Right cardiac atrium (tissue), 5 donors: Measurements from ENCODE around the gene DEDD2. TPM values are rescaled to one million over a fixed set of nuclear protein-coding genes. Genes with fewer than 3 reads are reported as not detected.
A peak's percentile ranks its signal among the peaks of the same experiment; 100 is the strongest.

Experiments used
- ATAC-seq, 2 donors: fragments of 200-7000 bp; cut with Tn5 transposase; one replicate each; pipeline versions ENCODE4 v1.8.0 to v1.9.1; 2020; ENCODE audit warnings: moderate library complexity in 2 of 2, mild to moderate bottlenecking in 1 of 2
- DNase-seq, 3 donors: peaks; one replicate each; pipeline ENCODE4 v3.0.0-alpha.2; 2020
- H3K27ac ChIP-seq: one replicate; pipeline ENCODE4 v1.5.1; 2013; ENCODE audit warnings: mild to moderate bottlenecking, low read length, control low read depth, moderate library complexity
- H3K27me3 ChIP-seq: one replicate; pipeline ENCODE4 v1.6.1; 2013; ENCODE audit not compliant: control insufficient read depth, insufficient read depth
- H3K4me1 ChIP-seq: one replicate; pipeline ENCODE4 v1.6.1; 2013; ENCODE audit warnings: low read length; ENCODE audit not compliant: control insufficient read depth, insufficient read depth
- H3K4me3 ChIP-seq: one replicate; pipeline ENCODE4 v1.5.1; 2013; ENCODE audit warnings: low read length, control low read depth
- H3K9me3 ChIP-seq: one replicate; pipeline ENCODE4 v1.6.1; 2013; ENCODE audit warnings: low read length; ENCODE audit not compliant: control insufficient read depth
- WGBS: extraction: QIAGEN DNeasy Blood & Tissue Kit; methylation state at CpG from one replicate; pipeline ENCODE4 v1.1.7; 2013; 5-methylcytosine and 5-hydroxymethylcytosine counted together
- intact Hi-C, 4 donors: fragments of 100-400 bp; cut with DNase I; formaldehyde crosslinking; loops; one replicate each; pipeline versions ENCODE4 v1.11.0 to v1.14.0; 2022 to 2023
- polyA plus RNA-seq: library from polyadenylated mRNA; stranded (reverse); fragments of 200-250 nt; gene quantifications from one replicate; pipeline ENCODE4 v1.2.3, GENCODE V29; 2013
- total RNA-seq, 4 donors: library from RNA; stranded (reverse); fragmentation: NEBNext Ultra II Directional; extraction: Animal tissue kit (Norgen Biotek cat#: 25700); gene quantifications; one replicate each; pipeline ENCODE4 v1.2.1, GENCODE V29; 2021
- donor health status: healthy with polysubstance abuse.
- donor health status: DM: no; HTN: yes; CAD: no.
- donor health status: DM: no; HTN: no; CAD: no.
- donor health status: DM: no; HTN: yes; CAD: no; lungs with severe emphysema.
- donor health status: DM: yes; HTN: yes; CAD: no.

The DEDD2 gene
- total and polyA plus RNA-seq, 5 donors, result 14.6 to 21.6 (median 17.9) TPM

DNA sequence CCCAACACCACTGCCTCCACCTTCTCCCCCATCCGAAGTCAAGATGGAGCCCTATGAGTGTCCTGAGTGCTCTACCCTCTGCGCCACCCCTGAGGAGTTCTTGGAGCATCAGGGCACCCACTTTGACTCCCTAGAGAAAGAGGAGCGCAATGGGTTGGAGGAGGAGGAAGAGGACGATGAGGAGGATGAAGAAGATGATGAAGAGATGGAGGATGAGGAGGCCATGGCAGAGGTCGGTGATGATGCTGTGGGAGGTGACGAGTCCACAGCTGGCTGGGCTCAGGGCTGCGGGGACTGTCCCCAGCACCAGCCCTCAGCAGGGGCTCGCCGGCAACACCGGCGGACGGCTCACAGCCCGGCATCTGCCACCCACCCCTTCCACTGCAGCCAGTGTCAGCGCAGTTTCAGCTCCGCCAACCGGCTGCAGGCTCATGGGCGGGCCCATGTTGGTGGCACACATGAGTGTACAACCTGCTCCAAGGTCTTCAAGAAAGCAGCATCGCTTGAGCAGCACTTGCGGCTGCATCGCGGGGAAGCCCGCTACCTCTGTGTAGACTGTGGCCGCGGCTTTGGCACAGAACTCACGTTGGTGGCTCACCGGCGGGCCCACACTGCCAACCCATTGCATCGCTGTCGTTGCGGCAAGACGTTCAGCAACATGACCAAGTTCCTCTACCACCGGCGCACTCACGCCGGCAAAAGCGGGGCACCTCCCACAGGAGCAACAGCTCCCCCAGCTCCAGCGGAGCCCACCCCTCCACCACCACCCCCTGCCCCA lies 7.7 kb upstream of the DEDD2 start:
- Histone ChIP-seq H3K27me3 (no peaks in the 10 kb centered on the region), H3K4me1 (peaks cover 2% of the 10 kb centered on the region), H3K27ac (no peak overlapping the region), H3K9me3 (no peaks in the 10 kb centered on the region), H3K4me3 (no peak overlapping the region)
- no peak for ATAC-seq
- intact Hi-C loops, result no loop called here
- no peak for DNase-seq
- whole genome bisulfite sequencing, result 95% methylated on average over 37 of the region's 37 CpGs

DNA sequence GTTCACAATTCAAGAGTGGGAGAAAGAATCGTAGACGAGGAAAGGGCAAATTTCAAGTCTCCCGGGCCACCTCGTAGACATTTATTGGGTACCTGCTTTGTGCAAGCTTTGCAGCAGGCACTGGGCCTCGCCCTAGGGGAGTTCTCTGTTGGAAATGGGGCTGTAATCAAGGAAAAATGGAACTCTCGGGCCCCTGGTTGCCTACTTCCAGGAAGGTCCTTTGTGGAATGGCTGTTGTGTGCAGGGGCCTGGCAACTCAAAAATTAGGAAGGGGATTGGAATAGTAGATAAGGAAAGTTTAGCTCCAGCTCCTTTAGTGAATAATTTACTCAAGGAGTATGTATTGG lies 3.2 kb upstream of the DEDD2 start:
- intact Hi-C loops, result no loop called here
- no peak for ATAC-seq
- Histone ChIP-seq H3K4me3 (peak overlapping the region; percentile 48), H3K9me3 (no peaks in the 10 kb centered on the region), H3K27me3 (no peaks in the 10 kb centered on the region), H3K27ac (no peak overlapping the region), H3K4me1 (peaks cover 10% of the 10 kb centered on the region)
- no peak for DNase-seq
- WGBS, result 1% methylated on average over 6 of the region's 6 CpGs

DNA sequence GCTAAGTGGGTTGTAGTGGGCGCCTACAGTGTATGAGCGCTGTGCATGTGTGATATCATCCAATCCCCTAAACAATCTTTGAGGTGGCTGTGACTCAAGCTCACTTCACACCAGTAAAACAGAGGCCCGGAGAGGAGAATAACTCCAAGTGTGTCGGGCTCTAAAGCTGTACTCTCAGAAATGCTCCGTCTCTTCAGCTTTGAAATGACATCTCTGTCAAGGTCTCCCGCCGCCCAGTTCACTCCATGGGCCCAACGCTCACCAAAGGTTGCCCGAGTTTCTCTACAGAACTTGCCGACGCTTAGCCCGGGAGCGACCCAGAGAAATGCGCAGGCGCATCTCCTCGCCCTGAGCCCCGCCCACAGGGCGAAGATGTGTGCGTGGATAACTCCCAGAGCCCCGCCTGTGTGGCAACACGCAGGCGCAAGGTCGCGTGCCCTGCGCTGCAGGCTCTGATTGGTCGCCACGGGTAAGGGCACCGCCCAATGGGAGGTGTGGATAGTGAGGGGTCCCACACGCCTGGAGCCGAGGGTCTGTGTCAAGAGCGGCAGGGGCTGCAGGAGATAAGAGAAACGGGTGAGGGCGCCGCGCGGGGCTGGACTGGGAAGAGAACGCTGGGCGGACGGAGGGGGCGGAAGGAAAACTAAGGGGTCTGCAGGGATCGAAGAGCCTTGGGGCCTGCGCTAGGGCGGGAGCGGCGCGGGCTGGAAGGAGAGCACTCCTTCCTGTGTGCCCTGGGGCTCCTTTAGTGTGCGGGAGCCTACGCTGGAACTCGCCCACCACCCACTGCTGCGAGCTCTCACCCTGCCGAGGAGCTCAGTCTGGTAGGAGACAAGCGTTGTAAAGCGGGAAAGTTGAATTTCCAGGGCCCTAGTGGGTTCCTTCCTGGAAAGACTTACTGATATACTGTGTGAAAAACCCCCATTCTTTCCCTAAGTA lies 2.6 kb upstream of the DEDD2 start, which contains the start of gene ZNF526:
Gene ZNF526 (plus strand): TSS at position 501 of the 939 bp plus-strand sequence. CDS start 4,092 bp downstream, outside the sequence.
- DNase-seq (peak; percentile 98 to 99 (median 99)), ATAC-seq (peak; percentile 94 to 95)
- Histone ChIP-seq H3K4me3 (peak within 1 kb of the TSS; percentile 48), H3K9me3 (no peaks in the 10 kb centered on the region), H3K27me3 (no peaks in the 10 kb centered on the region), H3K27ac (peak within 1 kb of the TSS; percentile 70), H3K4me1 (peaks cover 11% of the 10 kb centered on the region)
- under 1% methylated on average over 53 of the region's 53 CpGs for WGBS
- intact Hi-C loops, result no loop called here

- DNase-seq, result peak; percentile 46 to 82 (median 75)
- Histone ChIP-seq H3K4me1 (peaks cover 11% of the 10 kb centered on the region), H3K9me3 (no peaks in the 10 kb centered on the region), H3K4me3 (peak overlapping the region; percentile 80), H3K27me3 (no peaks in the 10 kb centered on the region), H3K27ac (peak overlapping the region; percentile 65)
- WGBS, result 2% methylated on average over 79 of the region's 79 CpGs
- peak; percentile 24 to 36 for ATAC-seq
- intact Hi-C loops, result no loop called here
These were observed 591 bp downstream of the DEDD2 start for GRCh38 chr19:42216653-42217519.

DNA sequence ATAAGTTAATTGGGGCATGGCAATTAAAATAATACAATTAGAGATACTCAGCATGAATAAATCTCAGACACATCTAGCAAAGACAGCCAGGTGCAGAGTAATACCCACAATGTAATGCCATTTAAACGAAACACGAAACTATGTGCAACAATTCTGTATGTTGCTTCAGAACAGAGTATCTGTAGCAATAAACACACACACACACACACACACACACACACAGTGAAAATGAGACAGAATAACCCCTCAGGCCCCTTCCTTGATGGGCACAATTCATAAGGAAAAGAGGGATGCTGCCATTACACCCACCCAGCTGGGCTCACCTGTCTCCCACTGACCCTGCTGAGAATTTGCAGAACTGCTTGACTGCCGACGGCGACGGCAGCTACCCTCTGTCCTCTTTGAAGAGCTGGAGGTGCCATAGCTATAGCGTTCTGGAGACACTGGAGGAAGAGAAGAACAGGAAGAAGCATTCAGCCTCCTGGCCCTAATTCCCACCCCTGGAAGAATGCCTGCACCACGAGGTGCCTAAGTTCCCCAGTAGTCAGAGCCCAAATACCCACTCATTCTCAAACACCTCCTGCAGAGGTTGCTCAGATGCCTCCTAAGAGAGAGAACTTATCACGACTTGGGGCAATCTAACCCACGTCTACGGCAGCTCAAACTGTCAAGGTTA lies 2.5 kb downstream of the DEDD2 start:
- intact Hi-C loops, result no loop called here
- Histone ChIP-seq H3K4me1 (peaks cover 9% of the 10 kb centered on the region), H3K27me3 (no peaks in the 10 kb centered on the region), H3K27ac (no peak overlapping the region), H3K4me3 (no peak overlapping the region), H3K9me3 (no peaks in the 10 kb centered on the region)
- WGBS, result 81% methylated on average over 11 of the region's 11 CpGs
- DNase-seq (peak in 1 of 3 donors; percentile 13), ATAC-seq (no peak)

DNA sequence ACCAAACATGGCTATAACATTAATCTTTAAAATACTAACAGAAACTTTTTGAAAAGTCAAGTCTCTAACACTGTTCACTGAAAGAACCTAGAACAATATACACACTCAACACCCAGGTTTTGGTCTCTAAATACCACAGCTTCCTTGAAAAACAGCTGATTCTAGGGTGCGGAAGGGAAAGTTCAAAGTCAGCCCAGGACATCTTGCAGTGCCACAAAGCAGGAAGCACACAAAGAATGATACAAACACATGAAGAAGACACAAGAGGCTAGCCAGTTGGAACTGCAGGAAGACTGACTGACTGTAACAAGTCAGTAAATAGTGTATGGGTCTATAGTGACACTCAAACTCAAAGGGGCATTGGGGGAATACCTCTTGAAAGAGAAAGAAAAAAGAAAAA lies 4.6 kb downstream of the DEDD2 start:
- H3K27me3 ChIP-seq, result no peaks in the 10 kb centered on the region
- H3K4me1 ChIP-seq, result peaks cover 7% of the 10 kb centered on the region
- DNase-seq (no peak), ATAC-seq (no peak)
- no peak overlapping the region for H3K27ac ChIP-seq
- H3K4me3 ChIP-seq, result no peak overlapping the region
- intact Hi-C loops, result no loop called here
- no peaks in the 10 kb centered on the region for H3K9me3 ChIP-seq
- 87% methylated on average over 1 of the region's 1 CpG for WGBS

DNA sequence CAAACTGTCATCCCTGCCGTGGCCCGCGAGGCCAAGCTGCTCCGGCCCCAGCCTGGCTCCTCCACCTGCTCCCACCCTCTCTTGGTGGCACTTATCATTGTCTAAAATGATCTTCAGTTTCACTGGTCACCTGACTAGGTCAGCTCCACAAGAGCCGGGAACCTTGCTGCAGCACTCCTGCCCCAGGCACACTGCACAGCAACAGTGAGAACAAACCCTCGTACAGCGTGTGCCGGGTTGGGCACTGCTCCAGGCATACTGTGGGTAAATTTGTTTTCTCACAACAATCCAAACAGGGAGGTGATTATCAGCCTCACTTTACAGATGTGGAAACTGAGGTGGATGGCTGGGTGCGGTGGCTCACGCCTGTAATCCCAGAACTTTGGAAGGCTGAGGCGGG lies 8.9 kb downstream of the DEDD2 start:
- intact Hi-C loops, result no loop called here
- no peak for ATAC-seq
- 89% methylated on average over 11 of the region's 11 CpGs for WGBS

GRCh38 chr19:42207767-42208271 lies 9.7 kb downstream of the DEDD2 start:
- WGBS, result 78% methylated on average over 6 of the region's 6 CpGs
- Histone ChIP-seq H3K4me3 (no peak overlapping the region), H3K27me3 (no peaks in the 10 kb centered on the region), H3K4me1 (no peaks in the 10 kb centered on the region), H3K9me3 (no peaks in the 10 kb centered on the region), H3K27ac (no peak overlapping the region)
- ATAC-seq, result no peak
- intact Hi-C loops, result no loop called here
- DNase-seq, result no peak

More for the DNA sequence above, 8.9 kb downstream of the DEDD2 start:
- Histone ChIP-seq H3K4me1 (no peaks in the 10 kb centered on the region), H3K27me3 (no peaks in the 10 kb centered on the region), H3K27ac (no peak overlapping the region), H3K4me3 (no peak overlapping the region), H3K9me3 (no peaks in the 10 kb centered on the region)
- DNase-seq, result no peak

GRCh38 chr19:42206871-42207755 lies 10.4 kb downstream of the DEDD2 start:
- H3K4me3 ChIP-seq, result no peak overlapping the region
- ATAC-seq (no peak), DNase-seq (no peak)
- H3K4me1 ChIP-seq, result no peaks in the 10 kb centered on the region
- H3K27ac ChIP-seq, result no peak overlapping the region
- intact Hi-C loops, result no loop called here
- no peaks in the 10 kb centered on the region for H3K27me3 ChIP-seq
- 91% methylated on average over 14 of the region's 14 CpGs for WGBS
- no peaks in the 10 kb centered on the region for H3K9me3 ChIP-seq
